GM18873 (cell line): ENCODE data around the gene ZAR1L.

Source experiments
- ATAC-seq: cut with Tn5 transposase; IDR thresholded peaks from one replicate; pipeline ENCODE4 v1.9.1; 2021; ENCODE audit warnings: mild to moderate bottlenecking, moderate library complexity, moderate number of reproducible peaks; ENCODE audit not compliant: unreplicated experiment, low FRiP score

The ZAR1L gene

DNA sequence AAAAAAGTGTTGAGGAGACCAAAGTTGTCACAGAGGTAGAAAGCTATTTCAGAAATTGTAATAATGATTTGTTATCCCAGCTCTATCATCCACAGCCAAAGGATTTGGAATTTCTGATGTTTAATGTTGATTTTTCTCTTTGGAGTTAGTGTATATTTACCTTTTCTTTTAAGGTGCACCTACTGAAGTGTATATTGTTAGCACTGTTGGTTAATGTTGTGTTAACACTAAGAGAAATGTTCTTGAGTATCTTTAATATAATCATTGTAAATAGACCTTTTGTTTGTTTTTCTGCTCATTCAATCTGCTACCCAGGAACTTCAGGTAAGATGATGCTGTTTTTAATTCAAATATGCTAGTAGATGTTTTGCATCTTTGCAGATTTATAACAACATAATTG lies 57.5 kb downstream of the ZAR1L start:
- no peak for ATAC-seq

DNA sequence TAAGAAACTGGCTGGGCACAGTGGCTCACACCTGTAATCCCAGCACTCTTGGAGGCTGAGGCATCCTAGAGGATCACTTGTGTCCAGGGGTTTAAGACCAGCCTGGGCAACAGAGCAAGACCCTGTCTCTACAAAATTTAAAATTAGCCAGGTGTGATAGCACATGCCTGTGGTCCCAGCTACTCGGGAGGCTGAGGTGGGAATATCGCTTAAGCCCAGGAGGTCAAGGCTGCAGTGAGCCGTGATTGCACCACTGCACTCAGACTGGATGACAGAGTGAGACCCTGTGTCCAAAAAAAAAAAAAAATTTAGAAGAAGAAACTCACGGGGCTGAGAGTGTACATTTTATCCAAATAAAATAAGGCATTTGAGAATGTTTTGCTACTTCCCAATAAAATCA lies 58.9 kb downstream of the ZAR1L start:
- ATAC-seq, result no peak

DNA sequence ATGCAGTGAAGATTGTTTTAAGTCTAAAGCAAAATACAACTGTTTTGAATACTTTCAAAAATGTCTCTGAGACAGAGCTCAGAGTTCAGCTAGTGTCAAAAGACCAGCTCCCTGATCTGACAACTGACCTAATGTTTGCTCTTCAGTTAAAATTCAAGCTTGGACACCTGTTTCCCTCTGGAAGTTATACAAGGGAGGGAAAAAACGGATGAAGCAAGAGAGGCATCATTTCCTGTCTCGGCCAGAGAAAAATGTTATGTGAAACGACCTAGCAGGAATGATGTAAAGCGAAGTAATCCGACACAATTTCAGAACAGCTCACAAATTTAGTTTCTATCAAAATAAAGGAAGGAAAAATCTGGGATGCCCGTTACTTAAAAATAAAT lies 59.4 kb downstream of the ZAR1L start:
- ATAC-seq, result no peak

DNA sequence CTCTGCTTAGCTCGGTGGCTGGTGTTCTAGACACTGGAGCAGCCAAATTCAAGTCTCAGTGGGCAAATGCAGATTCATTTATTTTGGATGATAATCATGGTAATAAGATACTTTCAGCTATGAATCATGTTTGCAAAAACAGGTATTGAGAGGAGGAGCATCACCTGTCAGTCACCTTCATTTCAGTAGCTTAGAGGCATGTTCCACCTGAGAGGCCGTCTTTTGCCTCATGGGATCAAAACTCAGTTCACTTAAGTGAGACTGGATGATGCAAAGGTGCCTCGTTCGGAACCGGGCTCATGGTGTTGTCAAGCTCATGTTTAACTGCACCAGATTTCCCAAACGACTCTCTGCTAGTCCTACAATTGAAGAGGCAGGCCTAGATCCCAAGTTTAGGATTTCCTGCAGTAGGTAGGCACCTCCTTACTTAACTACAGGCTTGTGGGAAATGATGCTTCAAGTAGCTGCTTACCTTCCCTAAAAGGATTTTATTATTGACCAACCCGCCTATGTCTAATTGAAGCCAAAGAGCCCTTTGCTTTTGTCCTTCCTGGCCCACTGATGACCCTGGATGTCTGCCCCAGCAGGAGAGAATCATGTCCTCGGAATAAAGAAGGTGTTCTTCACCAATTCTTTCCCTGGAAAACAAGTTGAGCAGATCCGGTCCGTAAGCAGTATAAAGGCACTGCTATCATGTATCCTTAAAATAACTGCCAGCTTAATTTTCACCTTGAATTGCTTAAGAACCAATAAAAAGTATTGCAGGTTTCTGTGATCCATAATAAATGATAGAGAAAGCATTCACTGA lies 60.0 kb downstream of the ZAR1L start:
- no peak for ATAC-seq

DNA sequence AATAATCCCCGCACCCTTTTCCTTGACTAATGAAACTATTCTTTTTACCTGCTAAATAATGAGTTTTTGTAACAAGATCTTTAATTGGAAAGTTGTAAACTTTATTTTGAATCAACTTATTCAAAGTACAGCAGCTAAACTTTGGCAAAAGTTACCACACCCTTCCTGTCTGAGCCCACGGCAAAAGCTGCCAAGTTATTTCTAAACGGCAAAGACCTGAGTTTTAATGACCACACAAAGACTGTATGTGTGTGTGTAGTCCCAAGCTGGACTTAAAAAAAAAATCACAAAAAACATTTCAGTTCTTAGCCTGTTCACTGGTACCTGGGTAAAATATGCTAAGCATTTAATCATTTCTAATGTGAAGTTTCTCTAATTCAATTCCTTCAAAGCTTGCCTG lies 60.7 kb downstream of the ZAR1L start:
- ATAC-seq, result no peak

DNA sequence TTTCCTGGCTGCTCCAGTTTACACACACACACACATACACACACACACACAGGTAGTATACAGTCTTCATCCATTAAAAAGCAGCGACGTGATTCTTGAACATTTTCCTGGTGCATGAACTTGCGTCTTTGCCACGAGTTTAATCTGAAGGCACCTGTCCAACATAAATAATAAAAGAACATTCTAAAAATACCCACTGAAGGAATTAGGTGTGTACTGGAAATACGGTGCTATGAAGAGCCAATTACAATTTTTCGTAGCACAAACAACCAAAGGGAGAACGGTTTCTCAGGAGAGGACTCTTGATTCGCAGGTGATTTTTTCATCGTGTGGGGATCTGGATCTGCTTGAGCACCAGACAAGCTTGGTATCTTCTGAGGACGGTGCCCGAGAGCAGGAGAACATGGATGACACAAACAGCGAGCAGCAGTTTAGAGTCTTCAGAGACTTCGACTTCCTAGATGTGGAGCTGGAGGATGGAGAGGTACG lies 61.2 kb downstream of the ZAR1L start:
- no peak for ATAC-seq
